Skeletal muscle tissue (tissue), 4 donors: ENCODE data around the gene DVL1. TPM values are rescaled to one million over a fixed set of nuclear protein-coding genes. Genes with fewer than 3 reads are reported as not detected.

Source experiments
- H3K27ac ChIP-seq: one replicate; pipeline ENCODE4 v1.7.0; 2013; ENCODE audit warnings: mild to moderate bottlenecking, low read depth, low read length, inconsistent platforms
- H3K27me3 ChIP-seq, 3 donors: one replicate each; pipeline ENCODE4 v1.7.0; 2013; ENCODE audit warnings: low read length in 3 of 3; ENCODE audit not compliant: control insufficient read depth in 3 of 3, insufficient read depth in 3 of 3
- H3K36me3 ChIP-seq, 3 donors: one replicate each; pipeline ENCODE4 v1.7.0; 2013; ENCODE audit warnings: low read length in 3 of 3; ENCODE audit not compliant: control insufficient read depth in 3 of 3, insufficient read depth in 3 of 3
- H3K4me1 ChIP-seq, 3 donors: one replicate each; pipeline ENCODE4 v1.7.0; 2013; ENCODE audit warnings: low read length in 3 of 3, mild to moderate bottlenecking in 3 of 3; ENCODE audit not compliant: control insufficient read depth in 3 of 3, insufficient read depth in 3 of 3
- H3K4me3 ChIP-seq, 3 donors: one replicate each; pipeline ENCODE4 v1.7.0; 2013; ENCODE audit warnings: low read length in 3 of 3
- H3K9ac ChIP-seq, 3 donors: one replicate each; pipeline ENCODE4 v1.7.0; 2013; ENCODE audit warnings: low read length in 3 of 3, mild to moderate bottlenecking in 3 of 3, moderate library complexity in 2 of 3, low read depth in 1 of 3
- H3K9me3 ChIP-seq, 3 donors: one replicate each; pipeline ENCODE4 v1.7.0; 2013; ENCODE audit warnings: low read length in 3 of 3; ENCODE audit not compliant: control insufficient read depth in 3 of 3
- total RNA-seq: library from RNA; depleted of rRNA; stranded (reverse); fragments of >200 nt; gene quantifications from one replicate; pipeline ENCODE4 v1.2.3, GENCODE V29; 2014
- donor health status: Osteomylitis.

The DVL1 gene
- total RNA-seq, 1 donor from 2014 or later: 44.9 TPM

GRCh38 chr1:1342584-1343115, 6.6 kb downstream of the DVL1 start:
- no peaks in the 10 kb centered on the region for H3K9me3 ChIP-seq
- H3K4me3 ChIP-seq: no peak overlapping the region
- H3K4me1 ChIP-seq: peaks cover 48 to 68% (median 51%) of the 10 kb centered on the region in 3 donors
- no peak overlapping the region for H3K27ac ChIP-seq
- peak overlapping the region in 2 of 3 donors; percentile 86 to 96 for H3K9ac ChIP-seq
- peaks cover 30 to 34% (median 33%) of the 10 kb centered on the region in 3 donors for H3K36me3 ChIP-seq
- H3K27me3 ChIP-seq: no peaks in the 10 kb centered on the region

- Histone ChIP-seq H3K27ac (no peak overlapping the region), H3K4me1 (peaks cover 43 to 63% (median 46%) of the 10 kb centered on the region in 3 donors), H3K36me3 (peaks cover 30 to 35% (median 34%) of the 10 kb centered on the region in 3 donors), H3K9me3 (no peaks in the 10 kb centered on the region), H3K9ac (peak overlapping the region in 1 of 3 donors; percentile 8), H3K27me3 (no peaks in the 10 kb centered on the region), H3K4me3 (no peak overlapping the region)
These were observed 7.1 kb downstream of the DVL1 start for GRCh38 chr1:1342061-1342562.

GRCh38 chr1:1341549-1342021, 7.6 kb downstream of the DVL1 start:
- Histone ChIP-seq H3K9ac (peak overlapping the region in 1 of 3 donors; percentile 8), H3K4me3 (no peak overlapping the region), H3K27ac (no peak overlapping the region), H3K9me3 (no peaks in the 10 kb centered on the region), H3K27me3 (no peaks in the 10 kb centered on the region), H3K36me3 (peaks cover 30 to 37% (median 34%) of the 10 kb centered on the region in 3 donors), H3K4me1 (peaks cover 38 to 58% (median 40%) of the 10 kb centered on the region in 3 donors)

GRCh38 chr1:1340791-1341548, 8.2 kb downstream of the DVL1 start:
- Histone ChIP-seq H3K9ac (no peak overlapping the region), H3K9me3 (no peaks in the 10 kb centered on the region), H3K36me3 (peaks cover 30 to 38% (median 34%) of the 10 kb centered on the region in 3 donors), H3K4me1 (peaks cover 32 to 51% (median 34%) of the 10 kb centered on the region in 3 donors), H3K27me3 (no peaks in the 10 kb centered on the region), H3K27ac (no peak overlapping the region), H3K4me3 (no peak overlapping the region)

- Histone ChIP-seq H3K4me3 (no peak overlapping the region), H3K9ac (no peak overlapping the region), H3K36me3 (peaks cover 31 to 44% (median 39%) of the 10 kb centered on the region in 3 donors), H3K27ac (no peak overlapping the region), H3K4me1 (peaks cover 26 to 44% (median 26%) of the 10 kb centered on the region in 3 donors), H3K9me3 (no peaks in the 10 kb centered on the region), H3K27me3 (no peaks in the 10 kb centered on the region)
These were observed 9.0 kb downstream of the DVL1 start for GRCh38 chr1:1340185-1340584.

- Histone ChIP-seq H3K27ac (no peak overlapping the region), H3K9ac (no peak overlapping the region), H3K4me1 (peaks cover 8 to 38% (median 15%) of the 10 kb centered on the region in 3 donors), H3K36me3 (peaks cover 33 to 50% (median 41%) of the 10 kb centered on the region in 3 donors), H3K27me3 (no peaks in the 10 kb centered on the region), H3K4me3 (no peak overlapping the region), H3K9me3 (no peaks in the 10 kb centered on the region)
These were observed 10.9 kb downstream of the DVL1 start for GRCh38 chr1:1338278-1338677.

GRCh38 chr1:1337793-1338147, 11.4 kb downstream of the DVL1 start:
- Histone ChIP-seq H3K36me3 (peaks cover 33 to 48% (median 41%) of the 10 kb centered on the region in 3 donors), H3K9ac (no peak overlapping the region), H3K4me3 (no peak overlapping the region), H3K27me3 (no peaks in the 10 kb centered on the region), H3K9me3 (no peaks in the 10 kb centered on the region), H3K27ac (no peak overlapping the region), H3K4me1 (peaks cover 4 to 38% (median 14%) of the 10 kb centered on the region in 3 donors)

- H3K4me3 ChIP-seq: no peak overlapping the region
- H3K27ac ChIP-seq: no peak overlapping the region
- peaks cover 0 to 38% (median 16%) of the 10 kb centered on the region in 3 donors for H3K4me1 ChIP-seq
- H3K27me3 ChIP-seq: no peaks in the 10 kb centered on the region
- H3K36me3 ChIP-seq: peaks cover 33 to 48% (median 41%) of the 10 kb centered on the region in 3 donors
- H3K9ac ChIP-seq: no peak overlapping the region
- H3K9me3 ChIP-seq: no peaks in the 10 kb centered on the region
These were observed 12.1 kb downstream of the DVL1 start for GRCh38 chr1:1336931-1337792.

- H3K9me3 ChIP-seq: no peaks in the 10 kb centered on the region
- H3K27me3 ChIP-seq: peaks cover 0 to 2% (median 0%) of the 10 kb centered on the region in 3 donors
- no peak overlapping the region for H3K9ac ChIP-seq
- peaks cover 27 to 43% (median 36%) of the 10 kb centered on the region in 3 donors for H3K36me3 ChIP-seq
- H3K4me1 ChIP-seq: peaks cover 0 to 36% (median 17%) of the 10 kb centered on the region in 3 donors
- H3K4me3 ChIP-seq: no peak overlapping the region
- H3K27ac ChIP-seq: no peak overlapping the region
These were observed 12.8 kb downstream of the DVL1 start for GRCh38 chr1:1336446-1336845.
